Measurements from ENCODE around the gene CGB8. TPM values are rescaled to one million over a fixed set of nuclear protein-coding genes. Genes with fewer than 3 reads are reported as not detected.
A peak's percentile ranks its signal among the peaks of the same experiment; 100 is the strongest.
"Not testable (repeated sequence)": the region's sequence is repeated elsewhere in the genome, so short reads cannot be mapped to it uniquely, and the experiment has no call there.

CGB8 gene
- total RNA-seq, 1 donor from 2014 or later, result not detected

DNA sequence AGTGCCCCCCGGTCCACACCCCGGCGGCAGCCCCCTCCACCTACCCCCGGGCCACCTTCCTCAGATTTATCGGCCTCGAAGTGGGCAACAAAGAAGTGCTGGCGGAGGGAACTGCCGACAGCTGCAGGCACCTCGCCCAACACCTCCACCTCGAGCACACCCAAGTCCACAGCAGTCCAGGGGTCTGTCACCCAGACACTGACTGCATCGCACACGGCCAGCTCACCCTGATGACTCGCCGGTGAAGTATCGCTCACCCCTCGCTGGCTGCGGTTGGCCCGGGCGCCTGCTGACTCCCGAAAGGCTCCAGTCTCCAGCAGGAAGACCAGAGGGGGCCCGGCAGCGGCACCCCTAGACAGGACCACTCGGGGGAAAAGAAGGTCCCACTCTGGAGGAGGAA lies 23.3 kb downstream of the CGB8 start:
- not testable (repeated sequence) for H3K4me1 Mint-ChIP-seq (ENCODE audit: low read depth, unreplicated experiment); H3K27ac Mint-ChIP-seq (ENCODE audit: unreplicated experiment); H3K27me3 Mint-ChIP-seq (ENCODE audit: unreplicated experiment); H3K4me3 Mint-ChIP-seq (ENCODE audit: unreplicated experiment); H3K36me3 Mint-ChIP-seq (ENCODE audit: unreplicated experiment); DNase-seq; H3K9me3 Mint-ChIP-seq (ENCODE audit: unreplicated experiment)

DNA sequence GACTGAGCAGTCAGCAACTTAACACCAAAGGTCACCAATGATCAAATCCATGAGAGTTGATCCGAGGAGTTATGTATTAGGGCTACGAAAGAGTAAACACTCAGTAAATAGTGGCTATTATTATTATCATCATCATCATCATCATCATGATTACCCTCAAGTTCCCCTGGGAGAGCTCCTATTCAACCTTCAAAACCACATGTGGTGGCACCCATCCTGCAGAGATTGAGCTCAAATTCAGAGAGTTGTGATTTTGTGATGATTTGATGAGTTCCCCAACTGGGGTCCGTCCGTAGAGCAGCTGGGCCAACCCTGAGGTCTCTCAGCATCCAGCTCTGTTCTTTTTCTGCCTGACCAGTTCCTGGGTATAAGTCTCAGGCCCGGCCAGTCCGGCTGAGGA lies 23.8 kb downstream of the CGB8 start:
- H3K4me1 Mint-ChIP-seq (ENCODE audit: low read depth, unreplicated experiment), result not testable (repeated sequence)

DNA sequence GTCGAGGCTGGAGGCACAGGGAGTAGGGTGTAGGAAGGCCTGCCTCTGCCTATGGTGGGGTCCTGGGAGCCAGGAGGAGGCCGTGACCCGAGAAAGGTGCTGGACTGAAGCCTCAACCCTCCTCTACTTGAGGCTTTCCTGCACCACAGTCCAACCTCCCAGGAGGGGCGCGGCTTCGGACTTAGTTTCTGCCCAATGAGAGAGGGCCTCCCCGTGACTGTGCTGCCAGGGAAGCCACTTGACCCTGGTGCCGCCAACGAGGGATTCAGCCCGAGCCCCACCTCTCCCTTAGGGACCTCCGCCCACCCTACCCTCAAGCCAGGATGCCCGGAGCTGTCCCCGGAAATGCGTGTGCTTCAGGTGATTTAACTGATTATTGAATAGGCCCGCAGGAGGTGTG lies 24.7 kb downstream of the CGB8 start, which contains the start of gene CGB3:
CGB3 (minus strand) TSS at position 101 of the 400 bp plus-strand sequence. CDS start 362 bp downstream, outside the sequence.
- H3K4me1 Mint-ChIP-seq (ENCODE audit: low read depth, unreplicated experiment); H3K27ac Mint-ChIP-seq (ENCODE audit: unreplicated experiment); DNase-seq; H3K9me3 Mint-ChIP-seq (ENCODE audit: unreplicated experiment); H3K27me3 Mint-ChIP-seq (ENCODE audit: unreplicated experiment); H3K4me3 Mint-ChIP-seq (ENCODE audit: unreplicated experiment); H3K36me3 Mint-ChIP-seq (ENCODE audit: unreplicated experiment): not testable (repeated sequence)

More for the DNA sequence above, 23.8 kb downstream of the CGB8 start:
- not testable (repeated sequence) for H3K27ac Mint-ChIP-seq (ENCODE audit: unreplicated experiment); H3K9me3 Mint-ChIP-seq (ENCODE audit: unreplicated experiment); DNase-seq; H3K27me3 Mint-ChIP-seq (ENCODE audit: unreplicated experiment); H3K4me3 Mint-ChIP-seq (ENCODE audit: unreplicated experiment); H3K36me3 Mint-ChIP-seq (ENCODE audit: unreplicated experiment)

DNA sequence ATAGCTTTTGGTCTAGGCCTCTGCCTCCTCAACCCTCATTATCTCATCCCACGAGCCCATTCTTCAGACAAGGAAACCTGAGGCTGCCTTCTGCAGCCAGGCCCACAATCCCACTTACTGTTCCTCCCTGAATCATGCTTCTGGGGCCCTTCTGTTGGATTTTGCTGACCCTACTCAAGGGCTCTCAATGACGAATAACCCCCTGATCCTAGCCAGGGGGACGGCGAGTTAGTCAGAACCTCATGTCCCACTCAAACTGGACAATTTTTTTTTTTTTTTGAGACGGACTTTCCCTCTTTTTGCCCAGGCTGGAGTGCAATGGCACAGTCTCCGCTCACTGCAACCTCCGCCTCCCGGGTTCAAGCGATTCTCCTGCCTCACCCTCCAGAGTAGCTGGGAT lies 26.8 kb downstream of the CGB8 start:
- no peaks in the 10 kb centered on the region for H3K36me3 Mint-ChIP-seq (ENCODE audit: unreplicated experiment)
- H3K27me3 Mint-ChIP-seq (ENCODE audit: unreplicated experiment), result peaks cover 11% of the 10 kb centered on the region
- no peaks in the 10 kb centered on the region for H3K9me3 Mint-ChIP-seq (ENCODE audit: unreplicated experiment)
- no peaks in the 10 kb centered on the region for H3K4me1 Mint-ChIP-seq (ENCODE audit: low read depth, unreplicated experiment)
- H3K27ac Mint-ChIP-seq (ENCODE audit: unreplicated experiment), result no peak overlapping the region
- H3K4me3 Mint-ChIP-seq (ENCODE audit: unreplicated experiment), result no peak overlapping the region
- TF ChIP-seq, protein P1, sequence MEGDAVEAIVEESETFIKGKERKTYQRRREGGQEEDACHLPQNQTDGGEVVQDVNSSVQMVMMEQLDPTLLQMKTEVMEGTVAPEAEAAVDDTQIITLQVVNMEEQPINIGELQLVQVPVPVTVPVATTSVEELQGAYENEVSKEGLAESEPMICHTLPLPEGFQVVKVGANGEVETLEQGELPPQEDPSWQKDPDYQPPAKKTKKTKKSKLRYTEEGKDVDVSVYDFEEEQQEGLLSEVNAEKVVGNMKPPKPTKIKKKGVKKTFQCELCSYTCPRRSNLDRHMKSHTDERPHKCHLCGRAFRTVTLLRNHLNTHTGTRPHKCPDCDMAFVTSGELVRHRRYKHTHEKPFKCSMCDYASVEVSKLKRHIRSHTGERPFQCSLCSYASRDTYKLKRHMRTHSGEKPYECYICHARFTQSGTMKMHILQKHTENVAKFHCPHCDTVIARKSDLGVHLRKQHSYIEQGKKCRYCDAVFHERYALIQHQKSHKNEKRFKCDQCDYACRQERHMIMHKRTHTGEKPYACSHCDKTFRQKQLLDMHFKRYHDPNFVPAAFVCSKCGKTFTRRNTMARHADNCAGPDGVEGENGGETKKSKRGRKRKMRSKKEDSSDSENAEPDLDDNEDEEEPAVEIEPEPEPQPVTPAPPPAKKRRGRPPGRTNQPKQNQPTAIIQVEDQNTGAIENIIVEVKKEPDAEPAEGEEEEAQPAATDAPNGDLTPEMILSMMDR (IDR thresholded peaks at IDR 0.05; ENCODE audit: partially characterized antibody, unreplicated experiment), result no peak
- no peak for DNase-seq

DNA sequence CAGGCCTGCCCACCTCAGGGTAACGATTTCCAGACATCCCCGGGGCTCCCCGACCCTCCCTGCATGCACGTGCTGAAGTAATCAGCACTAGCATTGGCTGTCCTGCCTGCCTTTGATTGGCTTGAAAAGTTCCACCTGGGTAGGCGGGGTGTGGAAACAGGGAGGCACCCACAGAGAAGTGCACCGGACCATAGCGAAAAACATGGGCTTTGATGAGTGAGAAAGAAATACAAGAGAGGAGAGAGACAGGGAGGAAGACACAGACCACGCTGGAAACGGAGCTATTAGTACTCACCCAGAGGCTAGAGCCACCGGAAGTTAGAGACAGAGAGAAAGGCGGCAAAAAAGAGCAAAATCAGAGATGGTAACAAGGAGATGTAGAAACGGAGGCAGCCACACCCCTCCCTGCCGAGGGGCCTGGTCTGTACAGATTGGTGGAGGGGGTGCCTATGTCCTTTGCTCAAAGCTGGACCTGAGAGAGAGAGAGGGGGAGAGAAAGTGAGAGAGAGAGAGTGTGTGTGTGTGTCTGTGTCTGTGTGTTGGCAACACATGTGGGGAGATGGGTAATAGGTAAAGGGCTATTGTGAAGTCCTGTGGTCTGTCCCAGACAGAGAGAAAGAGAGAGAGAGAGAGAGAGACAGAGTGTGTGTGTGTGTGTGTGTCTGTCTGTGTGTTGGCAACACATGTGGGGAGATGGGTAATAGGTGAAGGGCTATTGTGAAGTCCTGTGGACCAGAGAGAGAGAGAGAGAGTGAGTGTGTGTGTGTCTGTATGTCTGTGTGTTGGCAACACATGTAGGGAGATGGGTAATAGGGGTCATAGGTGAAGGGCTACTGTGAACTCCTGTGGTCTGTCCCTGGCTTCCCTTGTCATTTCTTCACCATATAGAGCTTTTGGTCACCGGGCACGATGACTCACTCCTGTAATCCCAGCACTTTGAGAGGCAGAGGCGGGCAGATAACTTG lies 27.7 kb downstream of the CGB8 start:
- Mint-ChIP-seq H3K9me3 (ENCODE audit: unreplicated experiment) (no peaks in the 10 kb centered on the region), H3K36me3 (ENCODE audit: unreplicated experiment) (no peaks in the 10 kb centered on the region), H3K4me1 (ENCODE audit: low read depth, unreplicated experiment) (no peaks in the 10 kb centered on the region), H3K27me3 (ENCODE audit: unreplicated experiment) (peaks cover 11% of the 10 kb centered on the region), H3K27ac (ENCODE audit: unreplicated experiment) (peak overlapping the region; percentile 9), H3K4me3 (ENCODE audit: unreplicated experiment) (no peak overlapping the region)
- TF ChIP-seq, protein P1 (IDR thresholded peaks at IDR 0.05; ENCODE audit: partially characterized antibody, unreplicated experiment), result no peak
- no peak for DNase-seq

DNA sequence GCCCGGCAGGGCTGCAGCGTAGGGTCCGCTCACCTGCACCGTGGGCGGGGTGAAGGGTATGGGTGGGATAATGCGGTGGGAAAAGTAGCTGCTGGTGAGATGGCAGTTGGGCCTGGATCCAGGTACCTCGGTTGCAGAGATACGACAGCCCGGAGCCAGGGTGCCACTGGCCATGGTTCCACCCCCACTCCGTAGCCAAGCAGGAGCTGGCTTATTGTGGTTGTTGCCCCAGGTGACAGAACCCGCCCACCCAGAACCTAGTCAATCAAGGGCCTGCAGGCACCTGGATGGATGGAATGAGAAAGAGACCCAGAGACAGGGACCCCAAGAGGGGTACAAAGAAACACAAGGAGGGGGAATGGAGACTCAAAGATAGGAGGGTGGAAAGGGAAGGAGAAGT lies 28.6 kb downstream of the CGB8 start:
- Mint-ChIP-seq H3K36me3 (ENCODE audit: unreplicated experiment) (no peaks in the 10 kb centered on the region), H3K27ac (ENCODE audit: unreplicated experiment) (no peak overlapping the region), H3K27me3 (ENCODE audit: unreplicated experiment) (peaks cover 11% of the 10 kb centered on the region), H3K9me3 (ENCODE audit: unreplicated experiment) (no peaks in the 10 kb centered on the region), H3K4me3 (ENCODE audit: unreplicated experiment) (no peak overlapping the region), H3K4me1 (ENCODE audit: low read depth, unreplicated experiment) (no peaks in the 10 kb centered on the region)
- DNase-seq, result no peak
- TF ChIP-seq, protein P1 (IDR thresholded peaks at IDR 0.05; ENCODE audit: partially characterized antibody, unreplicated experiment), result no peak

All from glutamatergic neuron (in vitro differentiated cells).